Aorta (tissue), 5 donors: ENCODE data around the gene CYBC1. TPM values are rescaled to one million over a fixed set of nuclear protein-coding genes. Genes with fewer than 3 reads are reported as not detected.

Experiments
- ATAC-seq: fragments of 200-7000 bp; cut with Tn5 transposase; one replicate; pipeline ENCODE4 v1.9.1; 2022; ENCODE audit warnings: moderate library complexity; ENCODE audit not compliant: low FRiP score
- DNase-seq, 2 donors: peaks; one replicate each; pipeline ENCODE4 v3.0.0-alpha.2; 2020
- H3K27ac ChIP-seq, 2 donors: one replicate each; pipeline ENCODE4 v1.5.1; 2013; ENCODE audit warnings: low read length in 2 of 2, mild to moderate bottlenecking in 2 of 2, moderate library complexity in 2 of 2, control low read depth in 1 of 2, inconsistent platforms in 1 of 2, low read depth in 1 of 2
- H3K27me3 ChIP-seq, 2 donors: one replicate each; pipeline ENCODE4 v1.6.1; 2013; ENCODE audit warnings: control low read depth in 1 of 2, low read length in 1 of 2, mild to moderate bottlenecking in 1 of 2, moderate library complexity in 1 of 2; ENCODE audit not compliant: insufficient read depth in 2 of 2, control insufficient read depth in 1 of 2
- H3K36me3 ChIP-seq, 2 donors: one replicate each; pipeline ENCODE4 v1.6.1; 2013; ENCODE audit warnings: control low read depth in 1 of 2, low read length in 1 of 2, mild to moderate bottlenecking in 1 of 2; ENCODE audit not compliant: insufficient read depth in 2 of 2, control insufficient read depth in 1 of 2
- H3K4me1 ChIP-seq, 2 donors: one replicate each; pipeline ENCODE4 v1.6.1; 2013; ENCODE audit warnings: low read length in 2 of 2, control low read depth in 1 of 2, mild to moderate bottlenecking in 1 of 2, moderate library complexity in 1 of 2; ENCODE audit not compliant: insufficient read depth in 2 of 2, control insufficient read depth in 1 of 2
- H3K4me3 ChIP-seq, 2 donors: one replicate each; pipeline ENCODE4 v1.5.1; 2013; ENCODE audit warnings: low read length in 2 of 2, control low read depth in 1 of 2, mild to moderate bottlenecking in 1 of 2
- H3K9me3 ChIP-seq: one replicate; pipeline ENCODE4 v1.6.1; 2013; ENCODE audit warnings: mild to moderate bottlenecking, low read length; ENCODE audit not compliant: control insufficient read depth
- WGBS, 2 donors: extraction: QIAGEN DNeasy Blood & Tissue Kit; methylation state at CpG; one replicate each; pipeline ENCODE4 v1.1.7; 2013; 5-methylcytosine and 5-hydroxymethylcytosine counted together
- intact Hi-C, 2 donors: fragments of 100-400 bp; cut with DNase I; formaldehyde crosslinking; loops; one replicate each; pipeline versions ENCODE4 v1.14.2 to v1.15.0; 2022
- polyA plus RNA-seq, 2 donors: library from polyadenylated mRNA; stranded (reverse); fragments of 200-250 nt; gene quantifications; one replicate each; pipeline ENCODE4 v1.2.3, GENCODE V29; 2013
- total RNA-seq, 2 donors: library from RNA; stranded (reverse); fragmentation: NEBNext Ultra II Directional; extraction: Animal tissue kit (Norgen Biotek cat#: 25700); gene quantifications; one replicate each; pipeline ENCODE4 v1.2.1, GENCODE V29; 2021
- donor health status: healthy with polysubstance abuse.
- donor health status: Bipolar disorder and iron deficiency.
- donor health status: DM: no; HTN: no; CAD: no.
- donor health status: DM: no; HTN: no; CAD: no.
- donor health status: DM: yes; HTN: yes; CAD: no.

The CYBC1 gene
- total and polyA plus RNA-seq, 4 donors: 26.5 to 131 (median 62.8) TPM

DNA sequence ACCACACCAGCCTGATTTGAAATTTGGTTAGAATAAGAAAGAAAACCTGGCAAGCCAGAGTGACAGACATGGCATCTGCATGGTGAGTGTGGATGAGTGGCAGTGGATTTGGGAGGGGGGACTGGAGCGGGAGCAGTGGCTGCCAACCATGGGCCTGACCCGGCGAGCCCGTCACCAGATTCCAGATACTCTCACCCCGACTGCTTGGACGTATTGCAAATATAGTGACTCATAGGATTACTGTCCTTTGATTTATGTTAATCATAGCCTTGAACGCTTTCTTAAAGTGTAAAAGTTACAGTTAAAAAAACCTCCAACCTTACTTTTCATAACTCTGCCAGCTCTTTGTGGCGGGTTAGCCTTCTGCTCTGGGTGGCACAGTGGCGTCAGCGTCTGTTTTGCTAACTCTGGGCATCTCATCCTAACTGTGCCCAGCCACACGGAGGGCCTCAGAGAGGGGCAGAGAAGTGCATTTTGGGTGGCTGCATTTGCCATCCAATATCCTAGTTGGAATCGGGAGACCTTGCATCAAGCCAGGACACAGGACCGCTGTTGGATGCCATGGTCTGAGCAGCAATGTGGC, 42.2 kb upstream of the CYBC1 start:
- DNase-seq (peak in 1 of 2 donors; percentile 86), ATAC-seq (no peak)
- intact Hi-C loops: loop anchor here in 1 of 2 donors (5.0 kb wide), 2 partner anchors 60 to 140 kb away; no protein-coding TSS in a partner anchor
- Histone ChIP-seq H3K27me3 (no peaks in the 10 kb centered on the region), H3K36me3 (peaks cover 0 to 2% of the 10 kb centered on the region in 2 donors), H3K27ac (peak overlapping the region in 1 of 2 donors; percentile 71), H3K9me3 (no peaks in the 10 kb centered on the region), H3K4me1 (no peaks in the 10 kb centered on the region), H3K4me3 (no peak overlapping the region)
- WGBS, 2 donors: 20 to 31% methylated on average over 13 of the region's 13 CpGs

DNA sequence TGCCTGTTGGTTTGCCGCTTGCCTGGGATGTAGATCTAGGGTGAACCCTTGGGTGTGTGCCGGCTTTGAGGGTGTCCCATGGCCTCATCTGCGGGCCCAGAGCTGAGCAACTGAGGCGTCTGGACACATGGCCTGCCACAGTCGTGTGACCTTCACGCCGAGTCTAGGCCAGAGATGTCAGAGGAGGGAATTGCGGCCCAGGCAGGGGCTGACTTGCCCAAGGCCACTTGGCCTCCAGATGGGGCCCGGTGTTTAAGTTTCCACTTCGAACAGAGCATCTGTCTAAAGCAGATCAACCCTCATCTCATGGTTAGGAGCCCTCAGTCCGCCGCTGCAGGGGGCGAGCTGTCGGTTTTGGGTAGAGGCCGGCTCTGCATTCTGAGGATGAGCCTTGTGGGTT, 41.0 kb upstream of the CYBC1 start:
- intact Hi-C loops: loop anchor here in 1 of 2 donors (5.0 kb wide), 2 partner anchors 61 to 139 kb away; no protein-coding TSS in a partner anchor
- H3K4me3 ChIP-seq: no peak overlapping the region
- WGBS, 2 donors: 89 to 96% methylated on average over 15 of the region's 15 CpGs
- H3K36me3 ChIP-seq: peaks cover 0 to 2% of the 10 kb centered on the region in 2 donors
- DNase-seq (no peak), ATAC-seq (no peak)
- no peaks in the 10 kb centered on the region for H3K27me3 ChIP-seq
- H3K4me1 ChIP-seq: no peaks in the 10 kb centered on the region
- no peaks in the 10 kb centered on the region for H3K9me3 ChIP-seq
- no peak overlapping the region for H3K27ac ChIP-seq

DNA sequence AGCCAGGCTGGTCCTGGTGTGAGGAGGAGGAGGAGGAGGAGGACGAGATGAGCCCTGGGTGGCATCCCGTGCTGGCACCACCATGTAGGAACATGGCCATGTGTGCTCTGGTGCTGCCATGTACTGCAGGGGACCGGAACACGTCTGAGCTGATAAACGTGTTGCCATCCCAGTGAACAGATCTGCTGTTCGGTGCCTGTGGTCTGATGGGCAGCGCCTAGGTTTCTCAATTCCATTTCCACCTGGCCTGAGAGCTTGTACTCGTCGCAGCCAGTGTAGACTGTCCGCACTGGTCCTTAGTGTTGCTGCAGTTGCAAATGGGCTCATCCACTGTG, 40.6 kb upstream of the CYBC1 start:
- no peaks in the 10 kb centered on the region for H3K9me3 ChIP-seq
- peaks cover 0 to 2% of the 10 kb centered on the region in 2 donors for H3K36me3 ChIP-seq
- no peak for ATAC-seq
- H3K4me3 ChIP-seq: no peak overlapping the region
- no peaks in the 10 kb centered on the region for H3K27me3 ChIP-seq
- no peaks in the 10 kb centered on the region for H3K4me1 ChIP-seq
- intact Hi-C loops: loop anchor here in 1 of 2 donors (5.0 kb wide), 2 partner anchors 61 to 139 kb away; no protein-coding TSS in a partner anchor
- H3K27ac ChIP-seq: peak overlapping the region in 1 of 2 donors; percentile 1
- WGBS, 2 donors: 93 to 94% methylated on average over 10 of the region's 10 CpGs
- DNase-seq: no peak

DNA sequence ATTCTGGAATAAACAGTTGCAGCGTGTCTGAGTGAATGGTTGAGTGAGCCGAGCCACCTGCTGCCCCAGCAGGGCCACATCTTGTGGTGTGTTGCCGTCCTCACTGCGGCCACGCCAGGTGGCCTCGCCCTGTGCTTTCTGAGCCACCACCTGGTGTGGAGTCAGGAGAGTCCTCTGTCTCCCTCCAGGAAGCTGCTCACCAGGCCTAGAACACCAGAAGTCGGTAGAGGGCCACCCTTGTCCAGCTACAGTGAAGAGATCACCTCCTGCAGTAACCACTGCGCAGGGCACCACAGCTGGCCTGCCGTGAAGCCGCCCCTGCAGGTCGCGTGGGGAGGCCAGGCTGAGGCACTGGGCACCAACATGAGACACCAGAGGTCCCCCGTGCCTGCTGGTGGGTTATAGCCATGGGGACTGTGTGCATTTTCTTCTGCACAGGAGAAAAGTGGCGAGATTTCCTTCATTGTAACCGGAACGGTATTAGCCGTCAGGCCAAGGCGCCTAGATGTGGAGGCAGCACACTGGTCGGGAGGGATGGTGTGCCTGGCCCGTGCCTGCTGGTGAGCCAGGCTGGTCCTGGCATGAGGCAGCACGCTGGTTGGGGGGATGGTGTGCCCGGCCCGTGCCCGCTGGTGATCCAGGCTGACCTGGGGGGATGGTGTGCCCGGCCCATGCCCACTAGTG, 40.1 kb upstream of the CYBC1 start:
- DNase-seq: no peak

DNA sequence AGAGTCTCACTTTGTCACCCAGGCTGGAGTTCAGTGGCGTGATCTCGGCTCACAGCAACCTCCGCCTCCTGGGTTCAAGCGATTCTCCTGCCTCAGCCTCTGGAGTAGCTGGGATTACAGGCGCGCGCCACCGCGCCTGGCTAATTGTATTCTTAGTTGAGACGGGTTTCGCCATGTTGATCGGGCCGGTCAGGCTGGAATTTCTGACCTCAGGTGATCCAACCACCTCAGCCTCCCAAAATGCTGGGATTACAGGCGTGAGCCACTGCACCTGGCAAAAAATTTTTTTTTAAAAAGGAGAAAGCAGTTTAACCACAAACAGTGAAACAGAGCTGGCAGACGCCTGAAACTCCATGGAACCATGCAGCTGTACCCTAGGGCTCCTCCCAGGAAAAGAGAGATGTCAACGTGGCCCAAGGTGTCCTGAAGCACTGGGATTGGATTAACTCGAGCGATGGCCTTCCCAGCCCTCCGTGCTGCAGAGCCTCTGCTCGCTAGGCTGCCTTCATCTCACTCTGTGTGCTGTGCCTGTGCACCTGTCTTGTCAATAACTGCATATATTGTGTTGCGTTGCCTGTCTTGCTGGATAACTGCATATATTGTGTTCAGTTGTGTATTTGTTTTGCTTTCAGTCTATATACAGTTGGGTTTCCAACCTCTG, 39.4 kb upstream of the CYBC1 start:
- intact Hi-C loops: loop anchor here in 1 of 2 donors (2.0 to 5.0 kb wide), 3 partner anchors 31 to 138 kb away; partner anchors contain the start of gene NARF
- H3K4me1 ChIP-seq: no peaks in the 10 kb centered on the region
- no peak overlapping the region for H3K4me3 ChIP-seq
- DNase-seq (no peak), ATAC-seq (no peak)
- WGBS, 2 donors: 95 to 96% methylated on average over 21 of the region's 21 CpGs
- H3K36me3 ChIP-seq: peaks cover 0 to 6% of the 10 kb centered on the region in 2 donors
- H3K27me3 ChIP-seq: no peaks in the 10 kb centered on the region
- H3K27ac ChIP-seq: peak overlapping the region in 1 of 2 donors; percentile 34
- H3K9me3 ChIP-seq: no peaks in the 10 kb centered on the region

More for the DNA sequence above, 40.1 kb upstream of the CYBC1 start:
- peaks cover 0 to 3% of the 10 kb centered on the region in 2 donors for H3K36me3 ChIP-seq
- intact Hi-C loops: loop anchor here in 1 of 2 donors (5.0 kb wide), 2 partner anchors 62 to 138 kb away; no protein-coding TSS in a partner anchor
- H3K27ac ChIP-seq: peak overlapping the region in 1 of 2 donors; percentile 15
- WGBS, 2 donors: 89 to 94% methylated on average over 25 of the region's 25 CpGs
- no peaks in the 10 kb centered on the region for H3K27me3 ChIP-seq
- H3K9me3 ChIP-seq: no peaks in the 10 kb centered on the region
- no peaks in the 10 kb centered on the region for H3K4me1 ChIP-seq
- H3K4me3 ChIP-seq: no peak overlapping the region
- ATAC-seq: no peak

DNA sequence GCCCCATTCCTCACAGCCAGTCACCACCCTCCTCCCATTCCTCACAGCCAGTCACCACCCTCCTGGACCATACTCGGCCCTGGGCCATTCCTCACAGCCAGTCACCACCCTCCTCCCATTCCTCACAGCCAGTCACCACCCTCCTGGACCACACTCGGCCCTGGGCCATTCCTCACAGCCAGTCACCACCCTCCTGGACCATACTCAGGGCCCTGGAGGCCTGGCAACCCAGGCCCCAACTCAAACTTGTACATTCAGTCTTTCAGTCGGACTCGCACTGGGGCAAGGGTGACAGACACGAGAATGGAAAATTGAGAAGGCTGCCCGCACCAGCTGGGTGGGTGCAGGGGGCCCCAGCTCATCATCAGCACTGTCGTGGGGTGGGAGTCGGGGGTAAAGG, 38.6 kb upstream of the CYBC1 start:
- 7 to 13% methylated on average over 8 of the region's 8 CpGs for WGBS, 2 donors
- Histone ChIP-seq H3K9me3 (no peaks in the 10 kb centered on the region), H3K27me3 (no peaks in the 10 kb centered on the region), H3K36me3 (peaks cover 0 to 6% of the 10 kb centered on the region in 2 donors), H3K4me3 (no peak overlapping the region), H3K4me1 (no peaks in the 10 kb centered on the region), H3K27ac (peak overlapping the region in 1 of 2 donors; percentile 99)
- intact Hi-C loops: loop anchor here in 1 of 2 donors (2.0 kb wide), 1 partner anchor 30 kb away; the partner anchor contains the start of gene NARF
- ATAC-seq (peak; percentile 92), DNase-seq (peak; percentile 92 to 93)

DNA sequence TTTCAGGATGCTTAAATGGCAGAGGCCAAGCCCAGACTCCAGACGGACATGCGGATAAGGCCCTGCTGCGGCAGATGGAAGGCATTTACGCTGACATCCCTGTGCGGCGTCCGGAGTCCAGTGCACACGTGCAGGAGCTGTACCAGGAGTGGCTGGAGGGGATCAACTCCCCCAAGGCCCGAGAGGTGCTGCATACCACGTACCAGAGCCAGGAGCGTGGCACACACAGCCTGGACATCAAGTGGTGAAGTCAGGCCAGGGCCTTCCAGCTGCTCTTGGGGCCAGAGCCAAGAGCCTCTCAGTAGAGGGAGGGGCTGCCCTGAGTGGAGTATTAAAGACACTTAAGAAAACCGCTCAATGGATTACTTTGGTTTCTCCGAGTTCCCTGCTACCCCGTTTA, 37.4 kb upstream of the CYBC1 start:
- 56 to 62% methylated on average over 14 of the region's 14 CpGs for WGBS, 2 donors
- no peak for ATAC-seq
- peak overlapping the region in 1 of 2 donors; percentile 47 for H3K27ac ChIP-seq

DNA sequence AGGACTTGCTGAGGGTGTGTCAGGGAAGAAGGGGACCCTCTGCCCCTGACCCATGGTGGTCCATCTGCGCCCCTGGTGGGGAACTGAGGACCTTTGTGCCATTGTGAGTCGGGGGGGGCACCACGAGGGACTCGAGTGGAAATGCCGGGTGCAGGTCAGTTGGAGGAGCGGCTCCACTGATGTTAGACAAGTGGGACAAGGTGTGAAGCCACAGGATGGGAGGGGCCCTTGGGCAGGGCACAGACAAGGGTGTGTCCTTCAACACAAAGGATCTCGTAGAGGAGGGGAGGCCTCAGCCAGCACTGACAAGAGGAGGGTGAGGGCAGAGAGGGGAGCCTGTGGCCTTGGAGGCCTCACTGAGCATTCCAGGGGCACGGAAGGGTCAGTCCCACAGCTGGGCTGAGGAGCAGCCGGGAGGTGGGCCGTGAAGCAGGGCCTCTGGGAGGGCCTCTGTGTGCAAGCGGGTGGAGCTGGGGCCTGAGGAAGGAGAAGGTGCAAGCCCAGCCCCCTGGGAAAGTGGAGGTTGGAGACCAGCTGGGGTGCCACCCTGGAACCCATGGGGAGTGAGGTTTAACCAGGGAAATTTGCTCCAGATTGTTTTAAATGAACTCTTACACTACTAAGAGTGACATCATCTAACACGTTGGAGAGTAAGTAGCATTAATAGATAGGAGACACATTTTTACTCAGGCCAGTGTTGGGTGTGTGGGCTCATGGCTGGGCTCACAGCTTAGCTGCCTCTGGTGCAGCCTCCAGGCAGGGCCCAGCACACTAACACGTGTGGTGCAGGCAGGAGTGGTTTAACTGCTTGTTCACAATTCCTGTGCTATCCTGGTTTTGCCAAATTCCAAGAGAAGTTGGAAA, 35.9 kb upstream of the CYBC1 start:
- Histone ChIP-seq H3K27me3 (no peaks in the 10 kb centered on the region), H3K36me3 (peaks cover 0 to 9% of the 10 kb centered on the region in 2 donors), H3K9me3 (no peaks in the 10 kb centered on the region), H3K4me1 (no peaks in the 10 kb centered on the region), H3K4me3 (no peak overlapping the region), H3K27ac (no peak overlapping the region)
- DNase-seq: no peak
- intact Hi-C loops: no loop called here
- WGBS, 2 donors: 88% methylated on average over 13 of the region's 13 CpGs
- ATAC-seq: no peak

More for the DNA sequence above, 37.4 kb upstream of the CYBC1 start:
- Histone ChIP-seq H3K4me3 (no peak overlapping the region), H3K4me1 (no peaks in the 10 kb centered on the region), H3K9me3 (no peaks in the 10 kb centered on the region), H3K36me3 (peaks cover 0 to 9% of the 10 kb centered on the region in 2 donors), H3K27me3 (no peaks in the 10 kb centered on the region)
- intact Hi-C loops: loop anchor here in 1 of 2 donors (2.0 kb wide), 1 partner anchor 29 kb away; the partner anchor contains the start of gene NARF
- no peak for DNase-seq
